HG03432 (cell line): ENCODE data around the gene POLR2L.

Experiments used
- ATAC-seq: cut with Tn5 transposase; IDR thresholded peaks from one replicate; pipeline ENCODE4 v1.9.1; 2021; ENCODE audit warnings: mild to moderate bottlenecking, moderate library complexity; ENCODE audit not compliant: unreplicated experiment

POLR2L gene

DNA sequence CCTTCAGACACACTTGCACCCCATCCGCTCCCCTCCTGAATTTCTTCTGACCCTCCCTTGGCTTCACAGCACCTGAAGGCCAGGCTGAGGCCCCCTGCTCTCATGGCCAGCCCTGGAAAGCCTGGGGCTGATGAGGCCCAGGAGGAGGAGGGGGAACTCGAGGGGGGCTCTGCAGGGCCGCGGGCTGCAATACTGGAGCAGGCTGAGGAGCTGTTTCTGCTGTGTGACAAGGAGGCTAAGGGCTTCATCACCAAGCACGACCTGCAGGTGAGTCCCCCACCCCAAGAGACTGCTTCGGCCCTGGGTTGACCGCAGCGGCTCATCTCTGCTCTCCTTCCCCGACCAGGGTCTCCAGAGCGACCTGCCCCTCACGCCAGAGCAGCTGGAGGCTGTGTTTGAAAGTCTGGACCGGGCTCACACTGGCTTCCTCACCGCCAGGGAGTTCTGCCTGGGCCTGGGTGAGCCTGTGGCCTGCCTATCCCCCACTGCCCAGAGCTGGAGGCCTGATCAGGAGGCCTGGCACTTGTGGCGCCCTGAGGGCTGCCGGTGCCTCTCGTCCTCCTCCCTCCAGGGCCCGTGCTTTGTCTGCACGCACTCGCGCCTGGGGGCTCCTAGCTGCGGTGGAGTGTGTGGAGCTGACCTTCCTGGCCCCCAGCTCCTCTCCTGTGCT lies 13.7 kb downstream of the POLR2L start:
- no peak for ATAC-seq

DNA sequence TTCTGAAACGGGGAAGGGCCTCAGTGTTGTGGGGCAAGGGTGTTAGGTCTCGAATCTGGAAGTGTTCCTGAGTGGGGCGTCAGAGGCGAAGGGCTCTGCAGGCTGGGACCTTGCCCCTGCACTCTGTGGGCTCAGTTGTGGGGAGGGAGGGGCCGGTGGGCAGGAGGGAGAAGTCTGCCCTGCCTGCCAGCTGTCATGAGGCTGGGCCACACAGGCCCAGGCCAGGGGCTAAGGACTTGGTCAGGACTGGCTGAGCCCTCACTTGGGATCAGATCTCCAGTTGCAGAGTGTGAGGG lies 14.5 kb downstream of the POLR2L start, which contains the start of gene CRACR2B:
Gene CRACR2B, plus strand, starts transcription at position 23 of the 296 bp plus-strand sequence. CDS start 689 bp downstream, outside the sequence.
- ATAC-seq, result peak; percentile 11

DNA sequence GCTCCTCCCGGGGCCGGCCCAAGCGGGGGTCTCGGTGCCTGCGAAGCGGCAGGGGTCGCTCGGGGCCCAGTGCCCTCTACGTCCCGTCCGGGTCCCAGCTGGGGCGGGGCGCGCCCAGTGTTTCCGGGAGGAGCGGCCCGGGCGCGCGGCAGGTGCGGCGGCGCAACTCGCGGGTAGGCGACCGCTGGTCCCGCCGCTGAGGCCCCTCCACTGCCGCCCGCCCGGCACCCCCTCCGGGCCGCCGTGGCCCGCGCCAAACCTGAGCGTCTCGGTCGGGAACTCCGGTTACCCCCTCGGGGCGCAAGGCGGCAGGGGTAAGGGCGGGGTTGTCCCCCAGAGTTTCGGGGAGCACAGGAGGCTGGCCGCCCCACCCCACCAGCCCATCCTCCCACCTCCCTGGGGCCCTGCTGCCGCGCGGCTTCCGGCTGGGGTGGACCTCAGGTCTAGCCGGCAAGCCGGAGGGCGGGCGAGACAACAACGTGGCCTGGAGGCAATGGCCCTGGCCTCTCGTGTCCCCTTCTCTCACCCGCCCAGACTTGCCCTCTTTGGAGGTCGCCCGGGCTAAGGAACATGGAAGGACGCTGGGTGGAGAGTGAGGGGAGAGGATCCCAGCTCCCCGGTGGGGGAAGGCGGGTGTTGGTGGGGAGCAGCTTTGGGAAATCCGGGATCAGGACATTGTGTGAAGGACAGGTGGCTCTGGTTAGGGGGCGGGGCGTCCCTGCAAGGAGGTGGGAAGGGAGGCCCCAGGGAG lies 15.0 kb downstream of the POLR2L start:
- peak; percentile 26 for ATAC-seq

DNA sequence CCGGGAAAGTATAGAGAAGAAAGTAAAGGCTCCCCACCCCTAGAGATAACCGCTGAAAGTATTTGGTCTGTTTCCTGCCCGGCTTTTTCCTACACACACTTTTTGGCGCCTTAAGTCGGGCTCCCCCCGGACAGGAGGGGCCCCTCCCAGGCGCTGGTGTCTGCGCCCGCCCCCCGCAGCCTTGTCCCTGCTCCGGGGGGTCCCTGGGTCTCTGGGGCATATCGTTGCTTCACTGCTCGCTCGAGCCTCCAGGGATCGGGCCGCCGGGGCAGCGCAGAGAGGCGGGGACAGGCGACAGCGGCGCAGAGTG lies 15.5 kb downstream of the POLR2L start:
- ATAC-seq, result no peak

DNA sequence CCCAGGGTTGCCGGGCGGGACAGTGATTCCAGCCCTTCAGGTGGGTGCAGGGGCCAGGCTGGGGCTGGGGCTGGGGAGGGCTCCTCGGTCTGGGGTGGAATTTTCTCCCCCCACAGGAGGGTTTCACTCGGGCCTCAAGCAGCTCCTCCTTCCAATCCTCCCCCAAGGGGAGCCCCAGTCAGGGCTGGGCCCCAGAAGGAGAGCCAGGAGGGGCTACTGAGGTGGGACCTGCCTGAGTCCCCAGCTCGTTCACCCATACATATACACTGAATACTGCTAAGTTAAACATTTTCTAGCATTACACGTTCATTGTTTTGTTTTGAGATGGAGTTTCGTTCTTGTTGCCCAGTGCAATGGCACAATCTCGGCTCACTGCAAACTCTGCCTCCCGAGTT lies 16.1 kb downstream of the POLR2L start:
- no peak for ATAC-seq

DNA sequence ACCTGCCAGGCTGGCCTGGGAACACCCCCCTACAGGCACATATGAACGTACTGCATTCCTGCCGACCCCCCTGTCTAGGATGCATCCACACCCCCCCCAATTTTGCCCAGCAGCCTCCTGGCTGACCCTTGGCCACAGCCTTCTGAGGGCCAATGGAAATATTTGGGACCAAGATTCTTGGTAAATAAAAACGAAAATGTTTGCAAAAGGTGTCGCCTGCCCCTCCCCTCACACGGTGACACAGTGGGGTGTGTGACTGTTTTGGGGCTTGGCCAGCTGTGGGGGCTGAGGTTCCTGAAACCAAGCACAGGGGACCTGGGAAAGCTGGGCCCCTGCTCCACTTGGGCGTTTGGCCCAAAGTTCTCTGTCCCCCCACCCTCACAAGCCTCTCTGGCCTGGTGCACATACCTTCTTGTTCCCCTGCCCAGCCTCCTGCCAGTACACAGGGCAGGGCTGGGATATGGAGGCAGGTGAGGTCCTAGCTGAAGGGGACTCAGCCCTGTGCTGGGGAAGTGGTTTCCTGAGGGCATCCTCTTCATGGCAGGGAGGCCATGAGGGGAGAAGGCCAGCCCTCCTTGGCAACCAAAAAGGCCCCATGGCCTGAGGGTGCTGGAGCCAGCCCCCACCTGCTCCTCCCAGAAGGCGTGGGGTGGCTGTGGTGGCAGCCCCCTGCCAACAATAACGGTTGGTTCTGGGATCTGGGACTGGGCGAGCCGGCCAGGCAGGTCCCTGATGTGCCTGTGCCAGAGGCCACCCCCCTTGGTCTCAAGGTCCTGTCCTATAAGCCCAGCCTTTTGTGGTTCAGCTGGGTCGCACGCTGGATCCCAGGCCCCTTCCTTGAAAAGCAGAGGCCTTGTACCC lies 16.7 kb downstream of the POLR2L start:
- ATAC-seq, result no peak

DNA sequence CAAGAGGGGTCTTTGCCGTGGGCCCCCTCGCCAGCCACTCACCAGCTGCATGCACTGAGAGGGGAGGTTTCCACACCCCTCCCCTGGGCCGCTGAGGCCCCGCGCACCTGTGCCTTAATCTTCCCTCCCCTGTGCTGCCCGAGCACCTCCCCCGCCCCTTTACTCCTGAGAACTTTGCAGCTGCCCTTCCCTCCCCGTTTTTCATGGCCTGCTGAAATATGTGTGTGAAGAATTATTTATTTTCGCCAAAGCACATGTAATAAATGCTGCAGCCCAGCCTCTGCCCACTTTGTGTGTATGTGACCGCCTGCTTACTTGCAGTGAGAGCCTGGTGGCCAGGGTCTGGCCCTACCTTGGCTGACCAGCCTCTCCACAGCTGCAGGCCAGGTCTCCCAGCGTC lies 17.4 kb downstream of the POLR2L start:
- ATAC-seq, result no peak

DNA sequence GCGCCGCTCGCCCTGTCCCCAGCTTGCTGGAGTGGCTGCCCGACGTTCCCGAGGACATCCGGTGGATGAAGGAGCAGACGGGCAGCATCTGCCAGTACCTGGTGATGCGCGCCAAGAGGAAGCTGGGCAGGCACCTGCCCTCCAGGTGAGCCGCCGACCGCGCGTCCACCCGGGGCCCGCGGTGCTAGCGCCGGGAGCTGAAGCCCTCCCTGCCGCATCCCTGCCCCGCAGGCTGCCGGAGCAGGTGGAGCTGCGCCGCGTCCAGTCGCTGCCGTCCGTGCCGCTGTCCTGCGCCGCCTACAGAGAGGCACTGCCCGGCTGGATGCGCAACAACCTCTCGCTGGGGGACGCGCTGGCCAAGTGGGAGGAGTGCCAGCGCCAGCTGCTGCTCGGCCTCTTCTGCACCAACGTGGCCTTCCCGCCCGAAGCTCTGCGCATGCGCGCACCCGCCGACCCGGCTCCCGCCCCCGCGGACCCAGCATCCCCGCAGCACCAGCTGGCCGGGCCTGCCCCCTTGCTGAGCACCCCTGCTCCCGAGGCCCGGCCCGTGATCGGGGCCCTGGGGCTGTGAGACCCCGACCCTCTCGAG lies 17.9 kb downstream of the POLR2L start:
- ATAC-seq, result no peak

DNA sequence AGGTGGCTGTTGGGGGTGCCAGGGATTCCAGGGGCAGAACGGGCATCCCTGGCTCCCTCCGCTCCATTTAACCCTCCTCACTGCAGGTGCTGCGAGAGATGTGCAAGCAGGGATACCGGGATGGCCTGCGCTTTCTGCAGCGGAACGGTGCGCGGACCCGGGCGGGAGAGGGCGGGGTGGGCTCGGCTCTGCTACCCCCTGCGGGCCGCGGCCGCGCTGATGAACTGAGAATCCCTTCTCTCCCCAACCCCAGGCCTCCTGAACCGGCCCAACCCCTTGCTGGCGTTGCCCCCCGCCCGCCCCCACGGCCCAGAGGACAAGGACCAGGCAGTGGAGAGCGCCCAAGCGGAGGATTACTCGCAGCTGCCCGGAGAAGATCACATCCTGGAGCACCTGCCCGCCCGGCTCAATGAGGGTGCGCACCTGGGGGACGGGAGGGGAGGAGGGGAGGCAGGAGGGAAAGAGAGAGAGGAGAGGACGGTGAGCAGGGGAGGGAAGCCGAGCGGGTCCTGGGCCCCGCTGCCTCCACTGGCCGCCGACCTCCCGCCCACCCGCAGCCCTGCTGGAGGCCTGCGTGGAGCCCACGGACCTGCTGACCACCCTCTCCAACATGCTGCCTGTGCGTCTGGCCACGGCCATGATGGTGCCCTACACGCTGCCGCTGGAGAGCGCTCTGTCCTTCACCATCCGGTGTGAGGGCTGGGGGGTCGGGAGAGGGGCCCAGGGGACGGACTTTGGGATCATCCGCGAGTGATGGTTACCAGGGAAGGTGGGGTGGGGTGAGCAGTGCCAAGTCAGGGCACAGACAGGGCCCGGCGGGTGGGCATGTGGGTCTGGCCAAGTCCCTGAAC lies 18.7 kb downstream of the POLR2L start:
- no peak for ATAC-seq

DNA sequence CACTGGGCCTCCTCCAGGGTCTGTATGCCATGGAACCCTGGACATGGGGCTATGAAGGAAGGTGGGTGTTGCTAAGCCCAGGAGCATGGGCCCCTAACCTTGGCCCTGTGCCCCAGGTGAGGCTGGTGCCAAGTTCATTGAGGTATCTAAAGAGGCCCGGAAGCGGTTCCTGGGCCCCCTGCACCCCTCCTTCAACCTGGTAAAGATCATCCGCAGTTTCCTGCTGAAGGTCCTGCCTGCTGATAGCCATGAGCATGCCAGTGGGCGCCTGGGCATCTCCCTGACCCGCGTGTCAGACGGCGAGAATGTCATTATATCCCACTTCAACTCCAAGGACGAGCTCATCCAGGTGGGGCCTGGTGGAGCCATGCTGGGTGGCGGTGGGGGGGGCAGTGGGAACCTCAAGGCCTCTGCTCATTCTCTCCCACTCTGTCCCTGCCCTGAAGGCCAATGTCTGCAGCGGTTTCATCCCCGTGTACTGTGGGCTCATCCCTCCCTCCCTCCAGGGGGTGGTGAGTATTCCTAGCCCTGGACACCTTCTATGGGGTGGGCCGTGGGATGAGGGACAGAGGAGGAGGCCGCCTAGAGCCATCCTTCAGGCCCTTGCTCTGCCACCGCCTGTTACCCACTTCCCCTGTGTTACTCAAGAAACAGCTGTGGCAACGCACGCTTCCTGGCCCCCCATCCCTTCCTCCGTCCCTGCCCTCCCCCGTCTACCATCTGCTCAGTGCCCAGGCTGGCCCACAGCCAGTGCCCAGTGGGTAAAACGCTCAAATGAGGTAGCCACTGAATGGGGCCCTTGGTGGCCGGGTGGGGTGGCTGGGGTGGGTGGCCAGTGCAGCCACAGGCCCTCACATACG lies 20.6 kb downstream of the POLR2L start:
- ATAC-seq, result no peak

DNA sequence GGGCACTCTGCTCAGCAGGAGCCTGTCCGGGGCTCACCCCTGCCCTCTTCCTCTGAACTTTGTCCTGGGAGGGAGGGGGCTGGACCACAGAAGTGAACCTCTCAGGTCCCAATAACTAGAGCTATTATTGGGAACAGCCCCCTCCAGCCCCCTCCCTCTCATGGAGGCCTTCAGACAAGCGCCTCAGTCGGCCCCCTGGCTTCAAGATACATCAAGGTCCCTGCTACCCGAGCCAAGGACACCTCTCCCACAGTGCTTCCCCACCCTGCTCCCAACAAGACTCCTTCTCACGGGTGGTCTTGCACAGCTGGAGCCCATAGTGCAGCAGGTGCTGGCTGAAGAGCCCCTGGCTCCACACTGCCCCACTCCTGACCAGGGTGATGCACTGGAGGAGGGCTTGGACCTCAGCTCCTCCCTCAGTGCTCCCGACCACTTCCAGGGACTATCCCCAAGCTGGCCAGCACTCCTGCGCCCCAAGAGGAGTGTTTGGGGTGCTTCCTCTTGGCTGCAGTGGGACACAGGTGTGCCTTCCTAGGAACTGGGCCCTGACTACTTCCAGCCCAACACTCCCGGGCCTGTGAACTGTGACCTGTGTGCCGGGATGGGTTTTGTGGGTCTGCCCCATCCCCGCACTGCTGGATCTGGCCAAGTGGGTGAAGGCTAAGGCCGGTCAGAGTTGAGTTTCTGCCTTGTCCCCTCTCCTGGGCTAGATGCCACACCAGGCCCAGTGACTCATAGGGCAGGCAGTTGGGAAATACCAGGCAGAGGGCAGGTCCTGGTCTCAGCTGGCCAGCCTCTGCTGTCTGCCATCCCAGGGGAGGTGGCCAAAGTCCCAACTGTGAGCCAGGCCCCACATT lies 21.4 kb downstream of the POLR2L start:
- no peak for ATAC-seq

DNA sequence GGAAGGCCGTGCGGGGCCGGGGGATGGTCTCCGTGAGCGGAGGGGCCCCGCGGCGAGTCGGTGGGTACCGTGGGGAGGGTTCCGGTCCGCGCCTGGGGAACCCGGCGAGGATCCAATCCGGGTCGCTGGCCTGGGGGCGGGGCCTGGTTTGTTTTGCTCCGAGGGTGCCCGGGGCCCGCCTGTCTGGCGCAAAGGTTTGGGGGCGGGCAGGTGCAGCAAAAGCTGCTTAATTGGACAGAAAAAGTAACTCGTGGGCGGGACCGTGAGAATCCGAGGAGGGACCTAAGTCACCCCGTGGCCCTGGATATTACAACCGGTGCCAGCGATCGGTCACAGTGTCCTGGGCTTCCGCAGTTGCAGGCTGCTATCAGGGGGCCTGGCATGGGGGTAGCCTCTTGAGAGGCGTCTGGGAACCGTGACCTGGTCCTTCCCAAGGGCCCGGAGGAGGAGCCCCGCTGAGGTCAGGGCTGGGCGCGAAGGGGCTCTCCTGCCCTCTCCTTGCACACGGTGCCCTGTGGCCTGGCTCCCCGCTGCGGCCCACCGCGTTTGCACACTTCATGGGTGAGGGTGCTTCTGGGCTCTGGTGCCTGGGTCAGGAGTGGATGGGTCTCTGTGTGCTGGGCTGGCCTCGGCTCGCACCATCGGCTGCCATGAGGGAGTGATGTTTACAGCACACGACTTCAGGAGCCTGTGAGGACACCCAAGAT lies 22.2 kb downstream of the POLR2L start:
- peak; percentile 60 for ATAC-seq

DNA sequence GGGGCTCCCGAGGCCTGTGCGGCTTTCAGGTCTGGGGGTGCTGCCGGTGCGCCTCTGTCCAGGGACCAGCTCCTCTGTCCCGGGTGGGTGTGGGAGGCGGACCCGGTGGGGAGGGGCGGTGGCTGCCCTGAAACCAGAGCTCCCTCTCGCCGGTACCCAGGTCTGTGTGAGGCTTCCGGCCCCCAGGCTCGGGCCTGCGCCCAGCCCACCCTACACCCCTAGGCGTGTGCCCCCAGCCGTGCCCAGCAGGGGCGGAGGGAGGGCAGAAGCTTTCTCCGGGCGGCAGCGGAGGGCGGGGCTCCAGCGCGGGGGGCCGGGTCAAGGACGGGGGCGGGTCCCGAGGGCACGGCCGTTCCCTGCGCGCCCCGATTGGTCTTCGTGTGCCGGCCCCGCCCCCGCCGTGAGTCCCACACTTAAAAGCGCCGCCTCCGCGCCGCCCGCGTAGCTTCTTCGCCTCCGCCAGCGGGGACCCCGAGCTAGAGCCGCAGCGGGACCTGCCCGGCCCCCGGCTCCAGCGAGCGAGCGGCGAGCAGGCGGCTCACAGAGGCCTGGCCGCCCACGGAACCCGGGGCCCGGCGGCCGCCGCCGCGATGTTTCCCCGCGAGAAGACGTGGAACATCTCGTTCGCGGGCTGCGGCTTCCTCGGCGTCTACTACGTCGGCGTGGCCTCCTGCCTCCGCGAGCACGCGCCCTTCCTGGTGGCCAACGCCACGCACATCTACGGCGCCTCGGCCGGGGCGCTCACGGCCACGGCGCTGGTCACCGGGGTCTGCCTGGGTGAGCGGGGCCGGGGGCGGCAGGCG lies 23.0 kb downstream of the POLR2L start:
- peak; percentile 71 for ATAC-seq

DNA sequence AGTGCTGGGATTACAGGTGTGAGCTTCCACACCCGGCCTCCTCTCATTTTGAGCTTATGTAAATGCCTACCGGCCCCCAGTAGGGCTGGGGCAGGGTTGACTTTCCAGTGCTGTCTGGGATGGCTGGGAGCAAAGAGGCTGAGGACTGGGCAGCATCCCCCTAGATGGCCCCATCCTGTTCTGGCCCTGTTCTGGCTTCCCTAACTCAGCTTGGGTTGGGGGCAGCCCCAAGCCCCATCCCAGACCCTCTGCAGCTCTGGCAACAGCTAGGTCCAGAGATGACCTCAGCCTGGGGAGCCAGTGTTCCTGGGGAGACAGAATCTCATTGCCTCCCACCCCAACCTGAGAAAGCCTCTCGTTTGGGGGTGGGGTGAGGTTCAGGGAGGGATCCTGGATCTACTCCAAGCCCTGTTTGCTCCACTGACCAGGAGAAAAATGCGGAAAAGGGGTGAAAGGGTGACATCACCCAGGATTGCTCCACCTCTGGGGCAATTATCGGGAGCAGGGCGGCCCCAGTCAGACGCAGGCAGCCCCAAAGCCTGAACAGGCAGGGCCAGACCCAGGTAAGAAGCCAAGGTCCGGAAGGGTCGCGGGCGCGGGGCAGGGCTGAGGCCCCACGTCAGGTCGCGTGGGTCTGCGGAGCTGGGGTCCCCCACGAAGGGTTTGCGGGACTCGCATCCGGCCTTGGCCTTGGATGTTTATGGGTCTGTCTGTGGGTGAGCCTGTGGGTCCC lies 23.8 kb downstream of the POLR2L start, which contains the start of gene PNPLA2:
Gene PNPLA2, plus strand, starts transcription at position 519 of the 733 bp plus-strand sequence. CDS start 805 bp downstream, outside the sequence.
- no peak for ATAC-seq

DNA sequence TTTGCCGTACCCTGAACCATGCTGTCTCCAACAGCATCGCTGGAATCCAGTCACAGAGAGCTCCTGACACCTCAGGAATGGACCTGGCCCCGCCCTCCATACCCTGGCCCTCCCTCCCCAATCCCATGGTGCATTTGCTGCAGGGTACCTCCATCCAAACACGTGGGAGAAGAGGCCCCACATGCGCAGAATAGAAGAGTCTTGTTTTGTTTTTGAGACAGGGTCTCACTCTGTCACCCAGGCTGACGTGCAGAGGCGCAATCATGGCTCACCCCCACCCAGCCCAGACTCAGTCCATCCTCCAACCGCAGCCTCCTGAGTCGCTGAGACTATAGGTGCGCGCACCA lies 25.9 kb downstream of the POLR2L start:
- no peak for ATAC-seq

DNA sequence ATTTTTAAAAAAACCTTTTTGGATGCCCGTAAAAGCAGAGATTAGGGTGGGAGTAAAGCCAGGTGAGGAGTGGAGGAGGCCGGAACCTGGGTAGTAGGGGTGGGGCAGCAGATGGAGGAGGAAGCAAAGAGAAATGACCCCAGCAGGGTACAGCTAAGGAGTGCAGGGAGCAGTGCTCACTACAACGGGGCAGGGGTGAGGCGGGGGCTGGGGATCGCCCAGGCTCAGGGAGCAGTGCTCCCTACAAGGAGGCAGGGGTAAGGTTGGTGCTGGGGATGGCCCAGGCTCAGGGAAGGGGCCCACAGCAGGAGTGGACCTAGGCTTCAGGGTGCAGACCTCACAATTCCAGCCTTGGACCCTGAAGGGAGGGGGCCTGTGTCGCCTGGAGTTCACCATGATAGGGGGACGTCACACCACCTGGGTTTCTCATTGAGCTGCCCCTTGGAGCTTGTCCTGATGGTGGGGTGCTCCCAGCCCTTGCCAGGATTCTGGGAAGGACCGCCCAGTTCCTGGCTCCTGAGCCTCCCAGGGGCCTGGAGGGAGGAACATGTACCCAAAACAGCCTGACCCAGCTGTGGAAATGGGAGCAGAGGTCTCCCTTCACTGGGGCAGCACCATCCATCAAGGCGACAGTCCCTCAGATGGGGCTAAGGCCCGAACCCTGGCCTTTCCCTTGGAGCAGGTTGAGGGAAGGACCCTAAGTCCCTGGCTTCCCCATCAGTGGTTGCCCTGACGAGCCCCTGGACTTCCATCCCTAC lies 26.5 kb downstream of the POLR2L start:
- ATAC-seq, result no peak
